ENCODE measurements around the gene OR10K2. TPM values are rescaled to one million over a fixed set of nuclear protein-coding genes. Genes with fewer than 3 reads are reported as not detected.
A peak's percentile ranks its signal among the peaks of the same experiment; 100 is the strongest.
"Not testable (repeated sequence)": the region's sequence is repeated elsewhere in the genome, so short reads cannot be mapped to it uniquely, and the experiment has no call there.

OR10K2 gene, protein sequence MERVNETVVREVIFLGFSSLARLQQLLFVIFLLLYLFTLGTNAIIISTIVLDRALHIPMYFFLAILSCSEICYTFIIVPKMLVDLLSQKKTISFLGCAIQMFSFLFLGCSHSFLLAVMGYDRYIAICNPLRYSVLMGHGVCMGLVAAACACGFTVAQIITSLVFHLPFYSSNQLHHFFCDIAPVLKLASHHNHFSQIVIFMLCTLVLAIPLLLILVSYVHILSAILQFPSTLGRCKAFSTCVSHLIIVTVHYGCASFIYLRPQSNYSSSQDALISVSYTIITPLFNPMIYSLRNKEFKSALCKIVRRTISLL
- total RNA-seq: 1 to 10 TPM in 1 of 8 experiments, under 1 TPM in 3, not detected in 4; 0.09 to 1.3 (median 0.28) TPM

DNA sequence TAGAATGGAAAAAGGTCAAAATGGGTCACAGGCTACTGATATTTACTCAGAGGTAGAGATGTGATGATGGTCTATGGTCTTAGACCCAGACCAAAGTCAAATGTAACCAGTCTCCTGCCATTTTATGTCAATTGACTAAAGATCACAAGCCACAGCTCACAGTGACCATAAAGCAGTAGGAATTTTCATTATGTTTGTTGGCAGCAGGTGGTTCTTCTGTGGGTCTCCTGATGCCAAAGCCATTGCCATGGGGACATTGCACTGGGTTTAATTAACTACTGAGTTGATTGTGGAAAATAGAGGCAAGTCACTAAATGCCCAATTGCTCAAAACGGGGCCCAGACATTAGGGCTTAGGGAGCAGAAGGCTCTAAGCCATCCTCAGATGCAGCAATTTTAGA is at the start of gene OR10K2:
Gene OR10K2, minus strand, starts transcription at position 101 of the 400 bp plus-strand sequence. CDS start 5,371 bp downstream, outside the sequence.
- no peak within 1 kb of the TSS for H3K27ac ChIP-seq
- no peak within 1 kb of the TSS for H3K4me3 ChIP-seq
- in situ Hi-C loops (cut with MboI; ENCODE audit: low pct_unique_long_range_greater_than_20kb in 2 of 9, low sequenced_read_pairs in 9 of 9, unreplicated experiment in 9 of 9): no loop called here
- ATAC-seq (replicated peaks in 6 of 8): no peak
- no peaks in the 10 kb centered on the region for H3K4me1 ChIP-seq (replicated peaks in 1 of 2)
- WGBS, 10 experiments: 0 to 86% (median 60%) methylated on average over 1 of the region's 1 CpG; no CpG with 5 or more reads in 3 of the 10 experiments

DNA sequence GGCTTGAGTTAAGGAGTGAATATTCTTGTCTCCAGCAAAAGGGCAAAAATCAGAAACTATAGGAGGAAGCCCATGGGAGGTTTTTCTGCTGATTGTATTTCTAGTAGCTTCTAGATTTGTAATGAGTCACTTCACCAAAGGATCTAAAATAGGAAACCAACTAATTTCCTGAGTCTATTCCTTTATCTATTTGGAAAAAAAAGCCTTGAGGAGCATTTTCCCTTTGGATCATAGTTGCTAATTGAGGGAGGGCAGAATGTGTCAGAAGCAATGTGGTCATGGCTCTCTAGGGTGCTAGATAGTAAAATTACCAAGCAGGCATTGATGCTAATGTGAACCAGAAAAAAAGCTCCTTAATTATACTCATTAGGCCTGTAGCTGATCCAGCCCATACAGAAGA is 45.9 kb upstream of the OR10K2 start, which contains the start of gene OR10R2:
Gene OR10R2, plus strand, starts transcription at position 301 of the 400 bp plus-strand sequence. CDS start 106 bp downstream, outside the sequence.
- no peak within 1 kb of the TSS for H3K4me3 ChIP-seq
- H3K4me1 ChIP-seq (replicated peaks in 1 of 2): no peaks in the 10 kb centered on the region
- H3K27ac ChIP-seq: no peak within 1 kb of the TSS
- no peak for ATAC-seq (replicated peaks in 6 of 8)
- in situ Hi-C loops (cut with MboI; ENCODE audit: low pct_unique_long_range_greater_than_20kb in 2 of 9, low sequenced_read_pairs in 9 of 9, unreplicated experiment in 9 of 9): no loop called here

DNA sequence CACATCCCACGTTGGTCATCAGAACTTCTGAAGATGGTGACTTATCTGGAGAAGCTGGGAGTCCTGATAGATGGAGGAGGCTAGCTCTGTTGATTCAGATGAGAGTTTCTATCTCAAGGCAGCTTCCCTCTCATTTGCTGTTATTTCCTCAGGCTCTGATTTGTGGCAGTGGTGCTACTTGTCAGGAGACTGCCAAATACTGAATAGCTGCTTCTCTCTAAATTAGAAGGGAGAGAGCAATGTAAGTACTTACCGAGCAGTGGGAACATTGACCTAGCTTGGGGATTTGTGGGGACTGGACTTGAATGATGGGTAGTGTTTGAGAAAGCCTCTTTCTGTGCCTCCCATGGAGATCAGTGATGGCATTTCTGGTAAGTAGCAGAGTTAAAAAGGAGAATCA is 35.5 kb upstream of the OR10K2 start, which contains the start of gene OR10K1:
Gene OR10K1, plus strand, starts transcription at position 301 of the 400 bp plus-strand sequence. CDS start 3,728 bp downstream, outside the sequence.
- in situ Hi-C loops (cut with MboI; ENCODE audit: low pct_unique_long_range_greater_than_20kb in 2 of 9, low sequenced_read_pairs in 9 of 9, unreplicated experiment in 9 of 9): no loop called here
- Histone ChIP-seq H3K4me1 (replicated peaks in 1 of 2) (no peaks in the 10 kb centered on the region), H3K4me3 (no peak within 1 kb of the TSS), H3K27ac (no peak within 1 kb of the TSS)
- ATAC-seq (replicated peaks in 6 of 8): no peak
- WGBS, 10 experiments: 0 to 79% (median 38%) methylated on average over 1 to 2 of the region's 2 CpGs; no CpG with 5 or more reads in 3 of the 10 experiments

DNA sequence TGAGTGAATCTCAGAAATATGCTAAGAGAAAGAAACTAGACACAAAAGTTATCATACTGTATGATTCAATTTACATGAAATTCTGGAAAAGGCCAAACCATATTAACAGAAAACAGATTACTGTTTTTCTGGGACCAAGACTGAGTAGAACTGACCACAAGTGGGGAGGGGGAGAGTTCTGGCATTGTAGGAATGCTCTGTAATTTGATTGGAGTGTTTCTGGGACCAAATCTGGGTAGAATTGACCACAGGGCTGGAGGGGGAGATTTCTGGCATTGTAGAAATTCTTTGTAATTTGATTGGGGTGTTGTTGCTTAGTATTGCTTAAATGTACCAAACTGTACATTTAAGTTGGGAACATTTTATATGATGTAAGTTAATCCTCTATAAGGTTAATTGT is 32.2 kb upstream of the OR10K2 start:
- no peak for ATAC-seq (replicated peaks in 6 of 8)
- Histone ChIP-seq H3K4me1 (replicated peaks in 1 of 2) (no peaks in the 10 kb centered on the region), H3K27ac (no peak overlapping the region), H3K4me3 (no peak overlapping the region)
- in situ Hi-C loops (cut with MboI; ENCODE audit: low pct_unique_long_range_greater_than_20kb in 2 of 9, low sequenced_read_pairs in 9 of 9, unreplicated experiment in 9 of 9): no loop called here

DNA sequence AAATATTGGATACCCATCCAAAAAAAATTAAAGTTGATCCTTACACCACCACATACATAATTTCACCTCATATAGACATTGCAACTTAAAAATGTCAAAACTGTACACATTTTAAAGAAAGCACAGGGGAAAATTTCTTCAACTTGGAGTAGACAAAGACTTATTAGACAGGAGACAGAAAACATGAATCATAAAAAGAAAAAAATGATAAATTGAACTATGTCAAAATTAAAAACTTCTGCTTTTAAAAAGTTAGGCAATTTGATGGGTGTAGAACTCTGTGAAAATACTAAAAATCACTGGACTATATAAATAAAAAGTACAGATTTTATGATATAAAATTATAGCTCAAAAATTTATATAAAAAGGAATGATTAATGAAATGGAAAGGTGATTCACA is 31.2 kb upstream of the OR10K2 start:
- no peak for ATAC-seq (replicated peaks in 6 of 8)
- no peak overlapping the region for H3K27ac ChIP-seq
- in situ Hi-C loops (cut with MboI; ENCODE audit: low pct_unique_long_range_greater_than_20kb in 2 of 9, low sequenced_read_pairs in 9 of 9, unreplicated experiment in 9 of 9): no loop called here
- no peak overlapping the region for H3K4me3 ChIP-seq
- H3K4me1 ChIP-seq (replicated peaks in 1 of 2): no peaks in the 10 kb centered on the region

DNA sequence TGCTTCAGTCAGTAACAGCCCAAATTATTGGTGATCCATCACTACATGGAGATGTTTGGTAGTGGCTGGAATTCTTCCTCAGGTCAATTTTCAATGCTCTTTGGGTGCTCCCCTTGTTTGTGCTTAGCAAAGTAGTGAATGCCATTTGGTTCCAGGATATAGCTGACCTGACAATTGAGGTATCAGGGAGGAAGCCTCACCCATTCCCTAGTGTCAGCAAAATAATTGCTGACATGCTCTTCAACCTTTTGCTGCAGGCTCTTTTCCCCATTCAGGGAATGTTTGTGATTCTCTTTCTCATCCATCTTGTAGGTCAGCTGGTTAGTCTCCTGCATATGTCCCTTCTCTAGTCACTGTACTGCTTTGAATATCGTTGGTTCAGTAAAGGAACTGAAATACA is 28.5 kb upstream of the OR10K2 start:
- H3K4me3 ChIP-seq: no peak overlapping the region
- 0 to 89% (median 41%) methylated on average over 1 of the region's 1 CpG; no CpG with 5 or more reads in 6 of the 10 experiments for WGBS, 10 experiments
- in situ Hi-C loops (cut with MboI; ENCODE audit: low pct_unique_long_range_greater_than_20kb in 2 of 9, low sequenced_read_pairs in 9 of 9, unreplicated experiment in 9 of 9): no loop called here
- ATAC-seq (replicated peaks in 6 of 8): no peak
- no peaks in the 10 kb centered on the region for H3K4me1 ChIP-seq (replicated peaks in 1 of 2)
- H3K27ac ChIP-seq: no peak overlapping the region

DNA sequence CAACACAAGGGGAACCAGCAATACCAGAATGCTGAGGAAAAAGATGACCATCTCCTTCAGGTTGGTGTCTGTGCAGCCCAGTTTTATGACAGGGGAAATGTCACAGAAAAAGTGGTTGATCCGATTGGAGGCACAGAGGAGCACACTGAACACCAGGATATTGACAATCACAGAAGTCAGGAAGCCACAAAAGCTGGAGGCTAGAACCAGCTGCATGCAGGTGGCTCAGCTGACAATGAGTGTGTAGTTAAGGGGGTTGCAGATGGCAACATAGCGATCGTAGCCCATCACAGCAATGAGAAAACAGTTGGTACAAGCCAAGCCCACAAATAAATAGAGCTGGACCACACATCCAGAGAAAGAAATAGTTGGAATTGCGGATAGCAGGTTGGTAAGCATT is 19.3 kb upstream of the OR10K2 start:
- 0 to 90% (median 67%) methylated on average over 2 to 4 of the region's 4 CpGs; no CpG with 5 or more reads in 1 of the 10 experiments for WGBS, 10 experiments
- Histone ChIP-seq H3K4me3 (no peak overlapping the region), H3K27ac (no peak overlapping the region), H3K4me1 (replicated peaks in 1 of 2) (no peaks in the 10 kb centered on the region)
- in situ Hi-C loops (cut with MboI; ENCODE audit: low pct_unique_long_range_greater_than_20kb in 2 of 9, low sequenced_read_pairs in 9 of 9, unreplicated experiment in 9 of 9): no loop called here
- no peak for ATAC-seq (replicated peaks in 6 of 8)

DNA sequence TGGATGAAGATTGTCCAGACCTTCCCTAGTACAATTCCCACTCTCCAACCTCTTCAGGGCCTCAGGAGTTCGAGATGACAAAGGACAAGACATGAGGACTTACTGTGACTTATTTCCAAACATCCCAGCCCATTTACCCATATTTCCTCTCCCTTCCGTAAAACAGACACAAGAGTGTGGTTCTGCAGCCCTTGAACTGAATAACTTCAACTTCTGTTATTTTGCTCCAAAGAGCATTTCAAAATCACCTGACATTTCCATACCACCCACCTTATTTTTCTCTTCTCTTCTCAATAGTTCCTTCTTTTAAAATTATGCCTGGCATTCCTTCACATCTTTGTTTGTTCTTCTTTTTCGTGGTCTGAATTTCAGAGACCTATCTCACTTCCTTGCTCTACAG is 8.7 kb upstream of the OR10K2 start:
- no peak for ATAC-seq (replicated peaks in 6 of 8)
- H3K27ac ChIP-seq: no peak overlapping the region
- in situ Hi-C loops (cut with MboI; ENCODE audit: low pct_unique_long_range_greater_than_20kb in 2 of 9, low sequenced_read_pairs in 9 of 9, unreplicated experiment in 9 of 9): no loop called here
- H3K4me1 ChIP-seq (replicated peaks in 1 of 2): no peaks in the 10 kb centered on the region
- H3K4me3 ChIP-seq: no peak overlapping the region
- 0 to 90% (median 47%) methylated on average over 2 to 3 of the region's 3 CpGs for WGBS, 10 experiments

DNA sequence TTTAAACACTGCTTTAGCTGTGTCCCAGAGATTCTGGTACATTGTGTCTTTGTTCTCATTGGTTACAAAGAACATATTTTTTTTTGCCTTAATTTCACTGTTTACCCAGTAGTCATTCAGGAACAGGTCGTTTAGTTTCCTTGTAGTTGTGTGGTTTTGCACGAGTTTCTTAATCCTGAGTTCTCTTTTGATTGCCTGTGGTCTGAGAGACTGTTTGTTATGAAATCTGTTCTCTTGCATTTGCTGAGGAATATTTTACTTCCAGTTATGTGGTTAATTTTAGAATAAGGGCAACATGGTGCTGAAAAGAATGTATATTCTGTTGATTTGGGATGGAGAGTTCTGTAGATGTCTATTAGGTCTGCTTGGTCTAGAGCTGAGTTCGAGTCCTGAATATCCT is 4.1 kb upstream of the OR10K2 start:
- in situ Hi-C loops (cut with MboI; ENCODE audit: low pct_unique_long_range_greater_than_20kb in 2 of 9, low sequenced_read_pairs in 9 of 9, unreplicated experiment in 9 of 9); ATAC-seq (replicated peaks in 6 of 8); H3K27ac ChIP-seq; H3K4me1 ChIP-seq (replicated peaks in 1 of 2); H3K4me3 ChIP-seq: not testable (repeated sequence)
- 0 to 100% (median 19%) methylated on average over 1 to 3 of the region's 3 CpGs; no CpG with 5 or more reads in 1 of the 10 experiments for WGBS, 10 experiments

DNA sequence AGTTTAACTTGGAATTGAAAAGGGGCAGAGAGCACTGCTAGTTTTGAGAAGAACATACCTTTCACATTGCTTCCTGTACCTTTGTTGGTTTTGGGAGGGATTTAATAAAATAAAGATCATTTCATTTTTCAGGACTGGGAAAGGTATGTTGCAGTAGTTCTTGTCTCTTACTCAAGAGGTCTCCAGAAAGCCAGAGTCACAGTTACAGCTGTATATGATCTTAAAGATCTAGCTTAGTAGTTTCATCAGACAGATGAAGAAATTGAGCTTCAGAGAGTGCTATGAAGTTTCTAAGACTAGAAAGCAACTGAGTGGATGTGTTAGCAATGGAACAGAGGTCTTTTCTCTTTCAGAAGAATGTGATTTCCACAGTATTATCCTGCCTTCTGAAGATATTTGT is 1.0 kb downstream of the OR10K2 start:
- no peak for ATAC-seq (replicated peaks in 6 of 8)
- H3K27ac ChIP-seq: no peak overlapping the region
- no peaks in the 10 kb centered on the region for H3K4me1 ChIP-seq (replicated peaks in 1 of 2)
- H3K4me3 ChIP-seq: no peak overlapping the region
- in situ Hi-C loops (cut with MboI; ENCODE audit: low pct_unique_long_range_greater_than_20kb in 2 of 9, low sequenced_read_pairs in 9 of 9, unreplicated experiment in 9 of 9): no loop called here

DNA sequence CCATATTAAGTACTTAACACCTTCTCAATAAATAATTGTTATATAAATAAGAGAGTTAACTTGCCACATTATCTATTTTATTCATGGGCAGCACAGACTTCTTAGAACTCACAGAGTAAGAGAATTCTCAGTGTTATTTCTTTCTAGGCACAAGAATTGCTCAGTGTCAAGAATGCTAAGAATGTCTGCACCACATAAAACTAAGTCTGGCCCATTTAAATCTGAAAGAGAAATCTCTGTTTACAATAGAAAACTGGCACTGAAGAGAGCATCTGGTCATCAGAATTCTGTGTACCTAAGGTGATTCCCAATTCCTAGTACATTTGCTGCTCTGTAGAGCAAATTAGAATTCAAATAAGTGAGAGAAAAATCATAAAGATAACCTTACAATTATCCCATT is 3.8 kb downstream of the OR10K2 start:
- ATAC-seq (replicated peaks in 6 of 8): peak in 2 of 8 experiments; percentile 25 to 80
- in situ Hi-C loops (cut with MboI; ENCODE audit: low pct_unique_long_range_greater_than_20kb in 2 of 9, low sequenced_read_pairs in 9 of 9, unreplicated experiment in 9 of 9): no loop called here
- H3K4me1 ChIP-seq (replicated peaks in 1 of 2): peaks cover 0 to 3% of the 10 kb centered on the region in 2 donors

DNA sequence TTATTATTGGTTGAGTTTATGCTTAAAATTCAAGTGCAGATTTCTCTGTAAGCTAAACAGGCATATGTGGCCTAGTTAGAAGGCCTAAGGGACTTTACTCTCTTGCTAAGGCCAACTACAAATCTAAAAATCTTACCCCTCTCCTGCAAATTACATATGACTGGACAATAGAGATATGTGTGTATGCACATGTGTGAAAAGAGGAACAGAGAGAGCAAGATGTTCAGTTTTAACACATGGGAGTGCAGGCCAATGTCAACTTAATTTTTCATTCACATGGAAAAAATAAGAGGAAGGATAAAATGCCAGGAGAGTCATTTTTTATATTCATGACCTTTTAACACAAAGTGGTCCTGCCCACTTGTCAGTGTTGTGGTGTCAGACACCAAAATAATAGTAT is 8.5 kb downstream of the OR10K2 start:
- Histone ChIP-seq H3K4me3 (no peak overlapping the region), H3K27ac (no peak overlapping the region), H3K4me1 (replicated peaks in 1 of 2) (peaks cover 0 to 3% of the 10 kb centered on the region in 2 donors)
- no peak for ATAC-seq (replicated peaks in 6 of 8)
- in situ Hi-C loops (cut with MboI; ENCODE audit: low pct_unique_long_range_greater_than_20kb in 2 of 9, low sequenced_read_pairs in 9 of 9, unreplicated experiment in 9 of 9): no loop called here

More for the DNA sequence above, 3.8 kb downstream of the OR10K2 start:
- Histone ChIP-seq H3K4me3 (no peak overlapping the region), H3K27ac (no peak overlapping the region)

DNA sequence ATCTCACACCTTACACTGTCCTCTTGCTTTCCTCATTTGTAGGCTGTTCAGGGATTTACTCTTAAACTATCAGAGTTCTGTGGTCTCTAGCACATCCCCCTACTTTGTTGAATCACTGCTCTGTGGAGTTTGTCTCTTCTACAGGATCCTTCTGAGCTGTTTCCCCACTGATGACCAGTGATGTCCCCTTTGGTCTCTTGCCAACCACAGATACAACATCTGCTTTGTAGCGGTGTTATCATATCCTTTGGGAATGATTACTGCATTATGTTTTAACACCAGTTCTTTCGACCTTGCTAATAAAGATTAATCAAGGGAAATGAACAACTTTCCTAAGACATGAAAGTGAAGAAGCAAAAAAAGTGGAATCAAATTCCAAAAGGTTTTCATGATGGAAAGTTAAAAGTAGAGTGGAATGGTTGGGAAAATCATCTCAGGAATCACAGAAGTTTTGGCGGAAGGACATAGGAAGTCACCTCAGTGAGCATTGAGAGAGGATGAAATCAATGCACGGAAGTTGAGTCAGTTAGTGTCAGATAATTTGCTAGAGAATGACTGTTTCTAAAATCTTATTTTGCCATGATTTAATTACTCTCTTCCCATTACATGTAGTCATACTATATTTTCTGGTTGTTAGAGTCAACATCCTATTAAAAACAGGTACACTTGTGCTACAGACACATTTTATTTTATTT is 11.2 kb downstream of the OR10K2 start:
- WGBS, 10 experiments: 6 to 100% (median 79%) methylated on average over 2 to 4 of the region's 4 CpGs
- in situ Hi-C loops (cut with MboI; ENCODE audit: low pct_unique_long_range_greater_than_20kb in 2 of 9, low sequenced_read_pairs in 9 of 9, unreplicated experiment in 9 of 9): no loop called here
- no peak overlapping the region for H3K27ac ChIP-seq
- no peak overlapping the region for H3K4me3 ChIP-seq
- peaks cover 0 to 3% of the 10 kb centered on the region in 2 donors for H3K4me1 ChIP-seq (replicated peaks in 1 of 2)
- no peak for ATAC-seq (replicated peaks in 6 of 8)

DNA sequence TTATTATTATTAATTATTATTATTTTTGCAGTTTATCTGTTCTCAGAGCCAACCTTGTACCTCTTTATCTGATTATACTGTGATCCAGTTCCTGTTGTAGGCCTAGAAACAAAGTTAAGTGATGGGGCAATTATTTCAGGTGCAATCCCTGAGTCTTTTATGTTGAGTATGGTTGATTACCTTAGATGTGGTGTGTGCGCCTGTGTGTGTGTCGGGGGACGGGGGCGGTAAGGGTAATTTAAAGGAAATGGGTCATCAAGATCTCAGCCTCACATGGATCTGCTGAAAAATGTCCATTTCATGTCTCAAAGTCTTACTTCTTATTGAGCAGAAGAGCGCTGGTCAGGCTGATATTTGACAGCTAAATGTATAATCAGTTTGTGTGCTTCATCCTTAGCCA is 18.9 kb downstream of the OR10K2 start:
- ATAC-seq (replicated peaks in 6 of 8): no peak
- 21 to 96% (median 74%) methylated on average over 3 to 5 of the region's 5 CpGs; no CpG with 5 or more reads in 3 of the 10 experiments for WGBS, 10 experiments
- in situ Hi-C loops (cut with MboI; ENCODE audit: low pct_unique_long_range_greater_than_20kb in 2 of 9, low sequenced_read_pairs in 9 of 9, unreplicated experiment in 9 of 9): no loop called here

More for the DNA sequence above, 18.9 kb downstream of the OR10K2 start:
- H3K4me1 ChIP-seq (replicated peaks in 1 of 2): no peaks in the 10 kb centered on the region
- no peak overlapping the region for H3K4me3 ChIP-seq
- H3K27ac ChIP-seq: no peak overlapping the region
